LHCN-M2 (cell line): ENCODE results near the gene LRRC8C. TPM values are rescaled to one million over a fixed set of nuclear protein-coding genes. Genes with fewer than 3 reads are reported as not detected.
"Not testable (repeated sequence)": the region's sequence is repeated elsewhere in the genome, so short reads cannot be mapped to it uniquely, and the experiment has no call there.

Experiments used
- DNase-seq: peaks from one replicate; pipeline ENCODE4 v3.0.0-alpha.2; 2012; ENCODE audit warnings: low read depth
- total RNA-seq: library from RNA; depleted of rRNA; stranded (reverse); fragments of >200 nt; gene quantifications from 2 replicates; pipeline ENCODE4 v1.2.3, GENCODE V29; 2014

Gene LRRC8C
- total RNA-seq, 1 experiment from 2014 or later: 4.8 TPM

DNA sequence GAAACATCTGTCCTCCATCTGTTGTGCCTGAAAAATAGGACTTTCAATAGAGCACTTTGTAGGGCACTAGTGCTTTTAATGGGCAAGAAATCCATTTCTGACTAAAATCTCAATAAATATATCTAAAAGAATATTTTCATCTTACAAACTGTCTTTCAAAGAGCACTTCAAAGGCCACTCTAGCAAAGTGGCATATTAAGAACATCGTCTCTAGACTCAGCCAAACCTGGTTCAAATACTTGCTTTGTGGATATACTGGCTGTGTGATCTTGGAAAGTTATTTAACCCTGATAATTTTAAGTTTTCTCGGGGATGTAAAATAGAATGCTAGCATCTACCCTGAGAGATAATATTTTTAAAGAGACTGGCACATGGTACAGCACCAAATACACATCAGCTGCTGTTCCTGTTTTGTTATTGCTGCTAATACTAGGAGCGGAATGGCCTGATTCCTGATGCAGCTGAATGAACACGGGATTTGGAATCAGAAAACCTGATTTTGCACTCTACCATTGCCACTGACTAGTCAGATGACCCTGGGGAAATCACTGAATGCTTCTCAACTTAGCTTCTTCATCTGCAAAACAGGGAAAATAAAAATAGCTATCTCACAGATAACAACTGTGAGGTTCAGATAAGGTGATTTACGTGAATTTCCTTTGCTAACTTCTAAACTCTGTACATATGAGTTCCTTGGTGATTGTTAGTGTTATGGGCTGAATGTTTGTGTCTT is 25.2 kb upstream of the LRRC8C start:
- no peak for DNase-seq

DNA sequence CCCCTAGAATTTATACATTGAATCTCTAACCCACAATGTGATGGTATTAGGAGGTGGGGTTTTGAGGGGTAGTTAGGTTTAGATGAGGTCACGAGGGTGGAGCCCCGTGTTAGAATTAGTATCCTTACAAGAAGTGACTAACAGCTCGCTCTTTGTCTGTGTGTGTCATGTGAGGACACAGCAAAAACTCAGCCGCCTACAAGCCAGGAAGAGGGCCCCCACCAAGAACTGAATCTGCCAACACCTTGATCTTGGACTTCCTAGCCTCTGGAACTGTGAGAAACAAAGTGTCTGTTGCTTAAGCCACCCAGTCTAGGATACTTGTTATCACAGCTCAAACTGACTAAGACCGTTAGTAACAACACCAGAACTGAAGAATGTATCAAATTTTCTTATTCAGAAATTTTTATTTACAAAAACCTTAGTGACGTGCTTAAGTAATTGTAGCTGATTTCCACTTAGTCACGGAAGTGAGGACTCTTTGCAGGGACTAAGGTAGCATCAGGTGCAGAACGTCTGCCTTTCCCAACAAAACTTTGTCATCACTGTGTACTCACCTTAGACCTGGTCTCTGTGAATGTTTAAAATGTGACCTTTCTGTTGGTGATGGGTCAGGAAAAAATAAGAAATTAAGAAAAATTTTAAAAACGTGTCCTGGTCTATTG is 24.5 kb upstream of the LRRC8C start:
- DNase-seq: no peak

DNA sequence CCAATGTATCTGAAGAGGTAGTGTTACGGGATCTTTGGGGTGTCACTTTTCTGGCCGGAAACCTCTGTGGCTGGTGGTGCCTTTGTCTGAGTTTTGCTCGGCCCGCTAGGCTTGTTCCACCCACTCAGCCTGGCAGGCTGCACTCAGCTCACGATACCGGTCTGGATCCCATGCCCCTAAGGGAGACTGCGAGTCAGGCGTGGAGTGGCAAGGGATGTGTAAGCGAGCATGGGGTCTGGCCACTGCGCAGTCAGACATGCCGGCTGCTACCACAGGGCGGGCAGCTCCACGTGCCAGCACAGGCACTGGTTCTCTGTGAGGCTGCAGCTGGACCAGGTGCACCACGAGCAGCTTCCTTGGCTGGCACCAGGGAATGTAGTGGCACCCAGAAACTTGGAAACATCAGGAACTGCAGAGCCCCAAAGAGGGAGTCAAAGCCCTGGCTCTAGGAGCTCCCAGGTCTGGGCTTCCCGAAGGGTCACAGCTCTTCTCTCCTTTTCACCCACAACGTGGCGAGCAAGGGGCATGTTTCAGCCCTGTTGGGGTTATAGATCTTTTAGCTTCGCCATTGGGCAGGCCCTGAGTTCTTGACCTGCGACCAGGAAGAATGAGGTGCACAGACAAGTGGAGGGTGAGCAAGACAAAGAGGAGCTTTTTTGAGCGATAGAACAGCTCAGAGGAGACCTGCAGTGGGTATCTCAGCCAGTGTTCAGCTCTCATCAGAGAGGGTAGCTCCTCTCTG is 23.8 kb upstream of the LRRC8C start:
- DNase-seq: no peak

DNA sequence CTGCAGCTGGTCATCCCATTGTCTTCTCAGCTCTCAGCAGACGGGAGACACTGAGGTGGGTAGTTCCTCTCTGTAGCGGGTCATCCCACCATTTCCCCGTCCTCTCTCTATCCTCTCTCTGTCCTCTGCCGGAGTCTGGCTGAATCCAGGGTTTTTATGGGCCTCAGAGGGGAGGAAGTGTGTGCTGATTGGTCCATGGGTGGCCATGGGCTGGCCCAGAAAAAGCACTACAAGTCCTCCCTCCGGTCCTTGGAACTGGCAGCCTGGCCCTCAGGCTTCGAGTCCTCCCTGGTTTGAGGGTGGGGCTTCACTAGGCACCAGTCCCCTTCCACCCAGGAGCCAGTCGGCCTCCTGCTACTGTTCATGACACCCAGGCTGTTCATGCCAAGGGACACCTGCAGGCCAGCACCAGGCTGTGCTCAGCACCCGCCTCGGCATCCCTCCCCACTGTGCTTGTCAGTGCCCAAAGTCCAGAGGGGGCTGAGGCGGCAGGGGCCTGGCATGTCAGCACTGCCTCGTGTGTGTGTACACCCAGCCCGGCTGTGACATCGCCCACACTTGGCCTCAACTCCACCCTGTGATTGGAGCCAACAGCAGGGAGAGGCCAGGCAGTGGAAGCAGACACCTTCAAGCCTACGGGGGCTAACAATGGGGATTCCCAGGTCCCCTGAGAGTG is 23.0 kb upstream of the LRRC8C start:
- DNase-seq: no peak

DNA sequence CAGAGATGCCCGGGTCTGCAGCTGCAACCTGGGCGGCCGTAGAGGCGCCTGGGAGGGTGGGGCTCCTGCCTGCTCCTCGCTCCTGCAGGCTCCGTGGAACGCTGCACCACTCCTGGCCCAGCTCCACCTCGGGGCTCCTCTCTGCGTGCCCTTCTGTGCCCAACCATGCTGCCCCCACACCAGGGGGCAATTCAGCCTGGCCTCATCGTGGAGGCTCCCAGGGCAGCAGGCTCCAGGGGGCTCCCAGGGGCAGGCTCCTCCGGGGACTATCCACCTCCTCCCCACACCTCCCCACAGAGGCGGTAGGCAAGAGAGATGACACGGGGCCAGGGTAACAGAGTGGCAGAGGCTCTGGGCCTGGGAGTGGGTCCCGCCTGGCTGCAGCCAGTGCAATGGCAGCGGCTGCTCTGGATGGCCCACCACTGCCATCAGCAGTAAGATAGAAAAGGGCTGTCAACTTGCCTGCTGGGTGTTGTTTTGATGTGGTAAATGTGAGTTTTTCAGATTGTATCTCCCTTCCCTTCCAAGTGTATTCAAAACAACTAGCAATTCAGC is 22.4 kb upstream of the LRRC8C start:
- DNase-seq: no peak

DNA sequence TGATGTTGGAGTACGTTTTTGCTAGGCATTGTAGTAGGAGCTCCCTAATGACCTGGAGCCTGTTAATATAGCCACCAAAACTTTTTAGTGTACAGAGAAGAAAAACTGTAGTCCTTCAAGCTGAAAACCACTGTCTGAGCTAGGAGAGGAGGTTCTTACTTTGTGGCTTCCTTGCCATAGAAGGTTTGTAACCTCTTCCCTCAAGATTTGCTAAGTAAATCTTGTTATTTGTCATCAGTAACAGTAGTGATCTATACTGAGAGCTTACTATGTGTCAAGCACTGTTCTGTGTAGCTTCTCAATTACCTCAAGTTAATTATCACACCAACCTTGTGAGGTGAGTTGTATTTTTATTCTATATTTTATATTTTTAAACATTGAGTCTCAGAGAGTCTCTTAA is 21.2 kb upstream of the LRRC8C start:
- DNase-seq: no peak

DNA sequence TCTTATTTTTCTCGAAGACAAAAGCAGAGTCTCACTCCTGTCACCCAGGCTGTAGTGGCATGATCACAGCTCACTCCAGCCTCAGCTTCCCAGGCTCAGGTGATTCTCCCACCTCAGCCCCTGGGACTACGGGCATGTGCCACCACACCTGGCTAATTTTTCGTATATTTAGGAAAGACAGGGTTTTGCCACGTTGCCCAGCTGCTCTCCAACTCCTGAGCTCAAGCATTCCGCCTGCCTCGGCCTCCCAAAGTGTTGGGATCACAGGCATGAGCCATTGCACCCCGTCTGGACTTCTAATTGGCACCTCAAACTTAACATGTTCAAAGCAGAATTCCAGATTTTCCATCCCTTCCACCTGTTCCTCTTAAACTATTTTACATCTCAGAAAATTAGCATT is 19.0 kb upstream of the LRRC8C start:
- DNase-seq: no peak

DNA sequence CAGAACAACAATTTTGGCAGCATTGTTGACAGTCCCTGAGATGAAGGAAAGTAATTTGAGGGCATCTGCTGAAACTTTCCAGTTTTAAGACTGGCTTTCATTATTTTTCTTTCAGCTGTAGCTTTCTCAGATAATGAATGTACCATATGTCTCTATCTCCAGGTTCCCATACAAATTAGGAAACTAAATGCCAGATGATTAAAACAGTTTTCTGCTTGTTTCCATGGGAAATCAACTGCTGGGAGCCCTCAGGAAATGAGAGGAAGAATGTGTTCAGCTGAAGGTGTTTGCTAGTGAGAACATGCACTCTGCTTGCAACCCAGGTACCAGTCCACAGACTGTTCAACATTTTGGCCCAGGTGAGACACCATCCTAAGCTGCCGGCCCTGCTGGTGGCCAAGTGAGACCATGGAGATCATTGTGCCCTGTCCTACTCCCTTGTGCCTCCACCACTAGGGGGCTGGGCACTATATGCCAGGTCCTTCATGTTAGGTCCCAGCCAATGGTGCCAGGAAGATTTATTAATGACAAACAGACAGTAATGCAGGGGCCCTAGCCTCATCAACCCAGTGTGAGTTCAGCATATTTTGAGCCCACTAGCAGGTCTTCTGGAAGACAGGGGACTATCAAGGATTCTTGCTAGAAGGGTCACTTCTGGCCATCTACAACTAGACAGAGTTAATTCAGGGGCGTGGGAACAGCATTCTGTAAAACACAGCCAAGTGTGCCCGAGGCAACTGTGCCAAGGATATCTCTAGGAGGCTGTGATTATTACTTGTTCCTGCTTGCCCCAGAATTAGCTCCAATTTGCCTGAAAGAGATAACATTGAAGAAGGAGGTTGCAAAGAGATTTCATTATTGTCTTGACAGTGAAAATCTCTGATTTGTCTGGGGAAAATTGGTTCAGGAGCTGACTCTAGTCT is 17.0 kb upstream of the LRRC8C start:
- no peak for DNase-seq

DNA sequence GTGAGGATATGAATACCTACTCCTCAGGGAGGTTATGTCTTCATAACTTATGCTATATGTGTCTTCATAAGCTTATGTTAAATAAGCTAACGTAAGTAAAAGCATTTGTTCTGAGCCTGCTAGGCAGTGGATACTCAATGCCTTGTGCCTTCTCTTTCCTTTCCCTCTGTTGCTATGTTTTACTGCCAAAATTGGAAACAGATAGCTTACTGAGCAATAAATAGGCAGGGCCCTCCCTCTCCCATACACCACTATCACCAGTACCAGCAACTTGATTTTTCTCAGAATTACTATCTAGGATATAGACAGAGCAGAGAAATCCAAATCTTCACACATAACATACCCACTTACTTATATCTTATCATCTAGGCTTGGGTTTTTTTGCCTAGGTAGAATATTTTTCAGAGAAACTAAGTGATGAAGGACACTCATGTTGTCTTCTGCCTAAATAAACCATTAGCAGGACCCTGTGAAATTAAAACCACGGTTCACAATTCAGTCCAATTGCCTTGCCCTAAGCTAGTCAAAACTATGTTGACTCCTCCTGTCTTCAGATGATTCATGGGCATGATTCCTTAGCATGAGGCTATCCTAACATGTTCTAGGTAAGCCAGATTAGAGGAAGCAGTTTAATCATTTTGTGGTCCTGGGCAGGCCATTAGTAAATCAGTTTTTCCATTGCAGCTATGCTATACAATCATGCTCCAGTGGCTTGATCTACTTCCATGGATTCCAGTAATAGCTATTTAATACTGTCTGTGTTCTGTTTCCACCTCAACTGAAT is 15.9 kb upstream of the LRRC8C start:
- DNase-seq: no peak

DNA sequence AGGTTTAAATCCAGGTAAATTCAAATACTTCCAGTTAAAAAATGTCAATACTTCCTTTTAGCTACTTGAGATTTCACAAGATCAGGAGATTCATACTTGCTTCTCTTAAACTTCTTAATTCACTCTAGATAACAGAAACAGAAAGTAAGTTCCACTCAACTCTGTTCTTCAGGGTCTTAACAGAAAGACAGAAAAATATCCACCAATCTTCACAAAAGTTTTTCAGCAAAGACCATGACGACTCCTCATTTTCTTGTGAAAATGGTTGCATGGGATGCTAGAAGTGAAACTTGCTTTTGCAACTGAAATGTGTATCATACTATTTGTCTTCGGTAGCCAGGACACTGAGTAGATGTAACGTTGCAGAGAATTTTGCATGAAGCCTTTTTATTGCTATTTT is 12.3 kb upstream of the LRRC8C start:
- DNase-seq: no peak

DNA sequence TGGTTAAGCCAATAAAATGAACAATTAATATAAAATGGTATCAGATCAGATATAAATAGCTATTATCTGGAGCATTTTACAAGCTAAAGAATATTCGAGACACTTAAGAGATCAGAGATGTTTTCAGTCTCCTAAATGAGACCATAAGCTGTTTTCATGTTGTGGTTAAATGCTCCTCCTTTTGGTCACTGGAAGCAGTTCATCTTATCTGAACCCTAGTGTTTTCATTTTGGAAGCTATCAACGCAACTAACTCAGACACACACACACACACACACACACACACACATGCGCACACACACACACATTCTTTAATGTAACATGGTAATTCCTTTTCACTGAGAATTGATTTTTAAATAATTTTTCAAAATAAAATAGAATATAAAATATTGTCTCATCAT is 10.0 kb upstream of the LRRC8C start:
- peak; percentile 55 for DNase-seq

DNA sequence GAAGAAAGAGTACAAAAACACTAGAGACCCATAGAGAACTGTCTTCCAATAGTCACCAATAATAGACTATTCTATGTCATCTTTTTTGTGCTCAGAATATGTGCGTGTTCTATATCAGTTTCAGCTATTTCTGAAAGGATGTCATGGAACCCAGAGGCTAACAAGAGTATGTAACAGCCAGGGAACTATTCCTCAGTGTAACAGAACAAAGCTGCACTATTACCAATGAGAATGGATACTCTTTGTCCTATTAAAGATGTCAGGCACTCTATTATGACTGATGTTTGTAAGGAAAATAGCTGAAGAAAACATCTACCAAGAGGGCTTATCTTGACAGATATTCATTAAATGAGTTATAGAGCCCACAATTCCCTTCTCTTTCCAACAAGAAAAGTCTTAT is 8.6 kb upstream of the LRRC8C start:
- no peak for DNase-seq

DNA sequence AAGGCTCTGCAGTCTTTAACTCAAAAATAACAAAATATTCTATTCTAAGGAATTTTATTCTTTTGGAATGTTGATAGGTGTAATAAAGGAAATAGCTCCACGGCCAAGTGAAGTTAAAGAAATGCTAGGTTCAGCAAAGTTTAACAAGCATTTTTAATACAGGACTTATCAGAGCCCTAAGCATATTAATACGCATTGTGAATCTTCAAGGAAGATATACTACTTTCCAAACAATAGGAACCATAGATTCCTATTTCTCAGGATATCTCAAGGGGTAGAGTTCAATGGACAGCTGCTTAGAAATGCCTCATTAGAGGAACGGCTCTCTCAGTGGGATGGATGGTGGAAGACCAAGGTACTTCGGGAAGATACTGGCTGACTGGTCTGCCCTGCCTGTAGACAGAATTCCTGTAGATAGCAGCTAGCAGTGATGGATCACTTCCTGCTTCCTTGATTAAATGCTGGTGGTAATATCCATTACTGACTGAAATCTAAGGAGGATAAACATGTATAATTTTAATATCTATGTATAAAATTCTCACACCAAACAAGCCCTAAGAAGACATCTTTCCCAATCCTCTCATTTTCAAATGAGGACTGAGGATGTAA is 8.1 kb upstream of the LRRC8C start:
- no peak for DNase-seq

DNA sequence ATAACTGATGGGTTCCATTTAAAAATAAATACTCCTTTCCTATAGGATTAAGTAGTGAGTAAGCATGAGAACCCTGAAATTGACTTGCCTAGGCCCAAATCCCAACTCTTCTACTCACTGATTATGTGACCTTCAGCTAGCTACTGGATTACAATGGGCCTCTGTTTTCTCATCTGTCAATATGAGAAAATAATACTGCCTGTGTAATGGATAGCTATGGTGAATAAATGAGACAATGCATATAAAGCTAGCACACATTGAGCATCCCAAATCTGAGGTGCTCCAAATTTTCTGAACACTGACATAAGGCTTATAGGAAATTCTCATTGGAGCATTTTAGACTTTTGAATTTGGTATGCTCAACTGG is 5.3 kb upstream of the LRRC8C start:
- DNase-seq: no peak

DNA sequence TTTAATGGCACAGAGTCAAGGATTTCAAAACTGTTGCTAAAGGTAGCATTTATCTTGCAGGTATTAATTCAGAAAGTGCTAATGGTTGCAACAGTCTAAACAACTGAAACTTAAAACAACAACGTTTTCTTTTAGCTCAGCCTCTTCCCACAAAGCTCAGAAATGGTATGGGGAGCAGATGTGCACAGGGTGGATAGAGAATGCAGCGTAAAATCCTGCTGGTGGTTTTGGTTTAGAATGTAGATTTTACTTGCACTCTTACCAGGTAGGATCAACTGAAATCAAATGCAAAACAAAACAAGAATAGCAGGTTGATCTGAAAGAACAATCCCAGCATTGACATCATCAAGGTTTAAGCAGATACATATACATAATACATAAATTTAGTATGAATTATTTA is 3.8 kb upstream of the LRRC8C start:
- DNase-seq: no peak

DNA sequence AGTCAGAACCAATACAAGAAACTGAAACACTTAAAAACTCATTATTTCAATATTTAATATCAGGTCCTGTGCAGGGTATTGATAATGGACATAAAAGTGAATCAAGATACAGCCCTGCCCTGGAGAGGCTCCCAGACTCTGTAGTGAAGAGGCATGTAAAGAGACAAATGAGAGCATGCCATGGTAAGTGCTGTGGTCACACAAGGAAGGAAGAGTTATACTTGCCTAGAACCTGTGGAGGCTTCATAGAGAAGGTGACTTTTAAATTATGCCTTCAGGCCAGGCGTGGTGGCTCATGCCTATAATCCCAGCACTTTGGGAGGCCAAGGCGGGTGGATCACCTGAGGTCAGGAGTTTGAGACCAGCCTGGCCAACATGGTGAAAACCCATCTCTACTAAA is 3.3 kb upstream of the LRRC8C start:
- not testable (repeated sequence) for DNase-seq

DNA sequence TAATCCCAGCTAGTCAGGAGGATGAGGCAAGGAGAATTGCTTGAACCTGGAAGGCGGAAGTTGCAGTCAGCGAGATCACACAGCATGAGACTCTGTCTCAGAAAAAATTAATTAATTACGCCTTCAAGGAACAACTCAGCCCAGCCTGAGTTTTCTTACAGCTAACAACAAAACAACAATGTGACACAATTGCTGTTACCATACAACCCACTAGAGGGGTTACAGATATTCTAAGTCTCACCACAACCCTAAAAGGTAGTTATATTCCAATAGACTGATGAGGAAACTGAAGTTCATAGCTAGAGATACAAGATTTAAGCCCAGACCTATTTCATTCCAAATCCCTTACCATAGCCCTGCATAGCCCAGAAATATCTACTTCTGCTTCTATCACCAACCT is 2.9 kb upstream of the LRRC8C start:
- no peak for DNase-seq

DNA sequence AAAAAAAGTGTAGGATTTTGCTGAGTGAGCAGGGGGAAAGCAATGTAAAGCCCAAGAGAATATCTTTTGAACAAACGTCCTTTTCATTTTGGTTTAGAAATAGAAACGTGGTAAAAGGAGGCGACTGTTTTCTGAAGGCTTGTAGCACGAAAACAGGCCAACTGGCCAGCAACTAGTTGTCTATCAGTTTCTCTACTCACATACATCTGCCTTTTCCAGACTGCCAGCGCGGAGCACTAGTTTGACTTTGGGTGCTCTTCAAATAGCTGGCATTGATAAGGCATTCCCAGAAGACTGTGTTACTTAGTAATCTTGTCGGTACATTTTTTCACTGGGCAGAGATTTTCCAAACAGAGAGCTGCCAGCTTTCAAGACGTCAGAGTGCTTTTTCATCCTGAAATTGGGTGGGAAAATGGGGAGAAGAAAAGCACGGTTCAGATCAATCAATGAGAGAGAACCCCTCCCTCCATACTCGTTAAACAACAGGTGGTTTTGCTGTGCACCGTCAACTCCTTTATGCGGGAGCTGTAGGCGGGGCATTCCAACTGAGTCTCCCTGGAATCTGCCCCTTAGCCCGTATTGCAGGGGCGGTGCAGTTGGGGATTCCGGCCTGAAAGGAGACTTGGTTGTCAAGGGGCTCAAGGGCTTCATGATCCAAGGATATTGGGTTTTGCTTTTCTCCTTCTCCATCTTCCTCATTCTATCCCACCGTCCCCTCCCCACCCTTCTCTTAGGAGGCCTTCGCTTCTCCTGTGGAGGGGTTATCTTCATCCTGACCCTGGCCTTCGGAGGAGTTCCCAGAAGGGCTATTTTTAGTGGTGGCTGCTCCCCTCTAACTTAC is 884 bp upstream of the LRRC8C start:
- no peak for DNase-seq
